ENCODE measurements around the gene UBE3A. TPM values are rescaled to one million over a fixed set of nuclear protein-coding genes. Genes with fewer than 3 reads are reported as not detected.

UBE3A gene
- total and polyA plus RNA-seq, 9 of the 15 experiments (the other 6 are each of a cell fraction or from before 2014, with no cell fraction given): 29.3 to 103 (median 60.2) TPM

DNA sequence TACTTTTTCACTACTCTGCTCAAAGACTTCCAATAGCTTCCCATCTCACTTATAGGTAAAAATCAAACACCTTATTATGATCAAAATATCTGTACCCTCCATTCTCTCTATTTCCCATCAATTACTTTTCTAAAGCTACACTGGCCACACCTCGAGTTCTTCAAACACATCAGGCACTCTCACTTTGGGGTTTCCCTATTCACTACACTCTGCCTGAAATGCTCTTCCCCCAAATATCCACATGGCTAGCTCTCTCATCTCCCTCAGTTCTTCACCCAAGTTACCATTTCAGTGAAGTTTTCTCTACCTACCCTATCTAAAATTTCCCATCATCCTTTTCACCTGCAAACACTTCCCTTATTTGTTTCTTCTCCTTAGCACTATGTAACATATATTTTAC is 14.8 kb downstream of the UBE3A start:
- no peak overlapping the region for H3K9ac ChIP-seq (ENCODE audit: insufficient read depth in 1 of 2, low read depth in 2 of 2, low read length in 2 of 2)
- in situ Hi-C loops (cut with MboI): no loop called here
- no peaks in the 10 kb centered on the region for H3K27me3 ChIP-seq (ENCODE audit: control insufficient read depth in 2 of 2, insufficient read depth in 2 of 2, low read length in 2 of 2)
- no peaks in the 10 kb centered on the region for H3K9me3 ChIP-seq (replicated peaks; ENCODE audit: control insufficient read depth, insufficient read depth, low read depth, low read length)
- no peaks in the 10 kb centered on the region for H3K9me1 ChIP-seq (ENCODE audit: control insufficient read depth, insufficient read depth, low read length)
- WGBS (ENCODE audit: insufficient coverage, low coverage, missing lambda C conversion rate): 77% methylated on average over 1 of the region's 1 CpG
- ChIA-PET CTCF (ENCODE audit: low intra/inter-chr PET ratio) (no interaction called here), POLR2A (interaction anchor here (1.8 kb wide), 1 partner anchor 13 kb away, joined by 4 read pairs; no protein-coding TSS in a partner anchor)
- peaks cover 3 to 8% of the 10 kb centered on the region in 2 experiments; a peak in 4 of 5 replicates for H3K4me1 ChIP-seq (replicated peaks in 1 of 2; ENCODE audit: control insufficient read depth in 2 of 2, insufficient read depth in 2 of 2, low read length in 2 of 2)
- no peak overlapping the region for H3K4me3 ChIP-seq
- no peak overlapping the region for H2AFZ ChIP-seq (ENCODE audit: low read depth, low read length)
- H3K36me3 ChIP-seq (ENCODE audit: control insufficient read depth, insufficient read depth, low read length): peaks cover 22% of the 10 kb centered on the region
- peaks cover 100% of the 10 kb centered on the region for H3K79me2 ChIP-seq (ENCODE audit: control insufficient read depth, insufficient read depth, low read length)
- BruUV-seq (replicated peaks): no TSS peak
- DNase-seq (ENCODE audit: extremely low read depth in 1 of 4, low spot score in 3 of 4) (no peak), FAIRE-seq (no peak), ATAC-seq (no peak)
- no peak overlapping the region for H3K4me2 ChIP-seq (ENCODE audit: insufficient read depth, low read length)
- peaks cover 6% of the 10 kb centered on the region; the same call in 1 of the 2 replicates for H4K20me1 ChIP-seq (replicated peaks; ENCODE audit: control insufficient read depth, insufficient read depth, low read length)
- TF ChIP-seq ATF7 (IDR thresholded peaks at IDR 0.05): no peak
- intact Hi-C loops (cut with micrococcal nuclease): no loop called here
- H3K27ac ChIP-seq (ENCODE audit: extremely low read depth, low read depth, low read length): no peak overlapping the region; the same call in 2 of the 3 replicates

DNA sequence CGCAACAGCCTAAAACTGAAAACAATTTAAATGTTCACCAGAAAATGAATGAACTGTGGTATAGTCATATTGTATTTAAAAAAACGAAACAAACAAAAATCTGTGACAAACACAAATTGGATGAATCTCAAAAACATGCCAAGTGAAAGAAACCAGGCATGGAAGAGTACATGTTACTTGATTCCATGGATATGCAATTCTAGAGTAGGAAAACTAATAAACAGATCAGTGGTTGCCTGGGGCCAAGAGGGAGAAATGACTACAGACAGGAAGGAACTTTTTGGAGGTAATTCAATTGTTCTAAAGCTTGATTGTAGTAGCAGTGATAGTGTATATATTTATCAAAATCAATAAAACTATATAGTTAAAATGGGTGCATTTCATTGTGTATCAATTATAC is 16.8 kb downstream of the UBE3A start:
- peaks cover 4% of the 10 kb centered on the region; the same call in 1 of the 2 replicates for H4K20me1 ChIP-seq (replicated peaks; ENCODE audit: control insufficient read depth, insufficient read depth, low read length)
- no peak overlapping the region for H3K4me3 ChIP-seq
- no peak overlapping the region for H3K4me2 ChIP-seq (ENCODE audit: insufficient read depth, low read length)
- H3K27me3 ChIP-seq (ENCODE audit: control insufficient read depth in 2 of 2, insufficient read depth in 2 of 2, low read length in 2 of 2): no peaks in the 10 kb centered on the region
- CTCF ChIA-PET (ENCODE audit: low intra/inter-chr PET ratio): no interaction called here
- FAIRE-seq (no peak), DNase-seq (ENCODE audit: extremely low read depth in 1 of 4, low spot score in 3 of 4) (no peak), ATAC-seq (no peak)
- POLR2A ChIA-PET: interaction anchor here (1.8 kb wide), 1 partner anchor 15 kb away, joined by 4 read pairs; no protein-coding TSS in a partner anchor
- peaks cover 3 to 7% of the 10 kb centered on the region in 2 experiments; a peak in 4 of 5 replicates for H3K4me1 ChIP-seq (replicated peaks in 1 of 2; ENCODE audit: control insufficient read depth in 2 of 2, insufficient read depth in 2 of 2, low read length in 2 of 2)
- no TSS peak for BruUV-seq (replicated peaks)
- H3K79me2 ChIP-seq (ENCODE audit: control insufficient read depth, insufficient read depth, low read length): peaks cover 100% of the 10 kb centered on the region
- H3K9me1 ChIP-seq (ENCODE audit: control insufficient read depth, insufficient read depth, low read length): no peaks in the 10 kb centered on the region
- H3K27ac ChIP-seq (ENCODE audit: extremely low read depth, low read depth, low read length): no peak overlapping the region
- WGBS (ENCODE audit: insufficient coverage, low coverage, missing lambda C conversion rate): 94% methylated on average over 2 of the region's 2 CpGs
- peaks cover 28% of the 10 kb centered on the region for H3K36me3 ChIP-seq (ENCODE audit: control insufficient read depth, insufficient read depth, low read length)
- no peak overlapping the region for H3K9ac ChIP-seq (ENCODE audit: insufficient read depth in 1 of 2, low read depth in 2 of 2, low read length in 2 of 2)
- H2AFZ ChIP-seq (ENCODE audit: low read depth, low read length): no peak overlapping the region
- in situ Hi-C loops (cut with MboI) (no loop called here), intact Hi-C loops (cut with micrococcal nuclease) (no loop called here)
- H3K9me3 ChIP-seq (replicated peaks; ENCODE audit: control insufficient read depth, insufficient read depth, low read depth, low read length): no peaks in the 10 kb centered on the region
- TF ChIP-seq SNIP1 (IDR thresholded peaks at IDR 0.05; ENCODE audit: low read depth) (no peak), KLF6 (CRISPR knock-in tag; IDR thresholded peaks at IDR 0.05; ENCODE audit: borderline replicate concordance) (no peak), ZNF76 (CRISPR knock-in tag; IDR thresholded peaks at IDR 0.05; ENCODE audit: borderline replicate concordance) (no peak), HNRNPLL (IDR thresholded peaks at IDR 0.05; ENCODE audit: low read depth, low read length, poor library complexity, severe bottlenecking) (no peak), PHB2 (IDR thresholded peaks at IDR 0.05; ENCODE audit: low read depth) (no peak), ZNF507 (tag; conservative IDR thresholded peaks at IDR 0.05) (no peak)
- TF ChIP-seq, protein P1, sequence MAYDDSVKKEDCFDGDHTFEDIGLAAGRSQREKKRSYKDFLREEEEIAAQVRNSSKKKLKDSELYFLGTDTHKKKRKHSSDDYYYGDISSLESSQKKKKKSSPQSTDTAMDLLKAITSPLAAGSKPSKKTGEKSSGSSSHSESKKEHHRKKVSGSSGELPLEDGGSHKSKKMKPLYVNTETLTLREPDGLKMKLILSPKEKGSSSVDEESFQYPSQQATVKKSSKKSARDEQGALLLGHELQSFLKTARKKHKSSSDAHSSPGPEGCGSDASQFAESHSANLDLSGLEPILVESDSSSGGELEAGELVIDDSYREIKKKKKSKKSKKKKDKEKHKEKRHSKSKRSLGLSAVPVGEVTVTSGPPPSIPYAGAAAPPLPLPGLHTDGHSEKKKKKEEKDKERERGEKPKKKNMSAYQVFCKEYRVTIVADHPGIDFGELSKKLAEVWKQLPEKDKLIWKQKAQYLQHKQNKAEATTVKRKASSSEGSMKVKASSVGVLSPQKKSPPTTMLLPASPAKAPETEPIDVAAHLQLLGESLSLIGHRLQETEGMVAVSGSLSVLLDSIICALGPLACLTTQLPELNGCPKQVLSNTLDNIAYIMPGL (CRISPR knock-in tag; IDR thresholded peaks at IDR 0.05): no peak
- TF ChIP-seq, protein P2, sequence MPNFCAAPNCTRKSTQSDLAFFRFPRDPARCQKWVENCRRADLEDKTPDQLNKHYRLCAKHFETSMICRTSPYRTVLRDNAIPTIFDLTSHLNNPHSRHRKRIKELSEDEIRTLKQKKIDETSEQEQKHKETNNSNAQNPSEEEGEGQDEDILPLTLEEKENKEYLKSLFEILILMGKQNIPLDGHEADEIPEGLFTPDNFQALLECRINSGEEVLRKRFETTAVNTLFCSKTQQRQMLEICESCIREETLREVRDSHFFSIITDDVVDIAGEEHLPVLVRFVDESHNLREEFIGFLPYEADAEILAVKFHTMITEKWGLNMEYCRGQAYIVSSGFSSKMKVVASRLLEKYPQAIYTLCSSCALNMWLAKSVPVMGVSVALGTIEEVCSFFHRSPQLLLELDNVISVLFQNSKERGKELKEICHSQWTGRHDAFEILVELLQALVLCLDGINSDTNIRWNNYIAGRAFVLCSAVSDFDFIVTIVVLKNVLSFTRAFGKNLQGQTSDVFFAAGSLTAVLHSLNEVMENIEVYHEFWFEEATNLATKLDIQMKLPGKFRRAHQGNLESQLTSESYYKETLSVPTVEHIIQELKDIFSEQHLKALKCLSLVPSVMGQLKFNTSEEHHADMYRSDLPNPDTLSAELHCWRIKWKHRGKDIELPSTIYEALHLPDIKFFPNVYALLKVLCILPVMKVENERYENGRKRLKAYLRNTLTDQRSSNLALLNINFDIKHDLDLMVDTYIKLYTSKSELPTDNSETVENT (CRISPR knock-in tag; IDR thresholded peaks at IDR 0.05): no peak
- TF ChIP-seq, protein P3, sequence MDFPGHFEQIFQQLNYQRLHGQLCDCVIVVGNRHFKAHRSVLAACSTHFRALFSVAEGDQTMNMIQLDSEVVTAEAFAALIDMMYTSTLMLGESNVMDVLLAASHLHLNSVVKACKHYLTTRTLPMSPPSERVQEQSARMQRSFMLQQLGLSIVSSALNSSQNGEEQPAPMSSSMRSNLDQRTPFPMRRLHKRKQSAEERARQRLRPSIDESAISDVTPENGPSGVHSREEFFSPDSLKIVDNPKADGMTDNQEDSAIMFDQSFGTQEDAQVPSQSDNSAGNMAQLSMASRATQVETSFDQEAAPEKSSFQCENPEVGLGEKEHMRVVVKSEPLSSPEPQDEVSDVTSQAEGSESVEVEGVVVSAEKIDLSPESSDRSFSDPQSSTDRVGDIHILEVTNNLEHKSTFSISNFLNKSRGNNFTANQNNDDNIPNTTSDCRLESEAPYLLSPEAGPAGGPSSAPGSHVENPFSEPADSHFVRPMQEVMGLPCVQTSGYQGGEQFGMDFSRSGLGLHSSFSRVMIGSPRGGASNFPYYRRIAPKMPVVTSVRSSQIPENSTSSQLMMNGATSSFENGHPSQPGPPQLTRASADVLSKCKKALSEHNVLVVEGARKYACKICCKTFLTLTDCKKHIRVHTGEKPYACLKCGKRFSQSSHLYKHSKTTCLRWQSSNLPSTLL (IDR thresholded peaks at IDR 0.05): no peak
